Vagina (tissue), 2 donors: ENCODE results near the gene RHBDD1. TPM values are rescaled to one million over a fixed set of nuclear protein-coding genes. Genes with fewer than 3 reads are reported as not detected.

ENCODE experiments used
- DNase-seq, 2 donors: peaks; one replicate each; pipeline ENCODE4 v3.0.0-alpha.2; 2017; ENCODE audit errors: extremely low spot score in 2 of 2
- H3K27ac ChIP-seq: fragments of 200-600 bp; sonication (generic); one replicate; pipeline ENCODE4 v1.5.1; 2019
- H3K27me3 ChIP-seq: fragments of 200-600 bp; sonication (generic); one replicate; pipeline ENCODE4 v1.5.1; 2019
- H3K36me3 ChIP-seq, 2 donors: fragments of 200-600 bp; sonication (generic); one replicate each; pipeline ENCODE4 v1.5.1; 2017 to 2019
- H3K4me1 ChIP-seq: fragments of 200-600 bp; sonication (generic); one replicate; pipeline ENCODE4 v1.5.1; 2019
- H3K4me3 ChIP-seq, 2 donors: fragments of 200-600 bp; sonication (generic); 1 replicate in 1 of 2; 2 replicates in 1 of 2; pipeline ENCODE4 v1.5.1; 2016 to 2019
- H3K9me3 ChIP-seq: fragments of 200-600 bp; sonication (generic); one replicate; pipeline ENCODE4 v1.5.1; 2019
- POLR2A ChIP-seq, 2 donors: fragments of 450-650 bp; IDR thresholded peaks; one replicate each; pipeline ENCODE4 v1.6.1; 2017; ENCODE audit warnings: antibody characterized with exemption in 2 of 2, mild to moderate bottlenecking in 2 of 2, moderate library complexity in 2 of 2
- POLR2AphosphoS5 ChIP-seq, 2 donors: sonication (generic); formaldehyde crosslinking; IDR thresholded peaks; one replicate each; pipeline ENCODE4 v1.9.0; 2017; ENCODE audit warnings: antibody characterized with exemption in 2 of 2, mild to moderate bottlenecking in 2 of 2, low read depth in 1 of 2; ENCODE audit not compliant: insufficient read depth in 1 of 2
- intact Hi-C: fragments of 100-400 bp; cut with DNase I; formaldehyde crosslinking; loops from one replicate; pipeline ENCODE4 v1.15.1; 2023
- total RNA-seq: library from RNA; depleted of rRNA; stranded (reverse); fragments of >200 nt; gene quantifications from one replicate; pipeline ENCODE4 v1.2.3, GENCODE V29; 2016
- TF ChIP-seq, protein P1 (sequence below), 3 experiments: fragments of 450-650 bp in 2 of 3; fragments of 200-600 bp in 1 of 3; sonication (generic) in 1 of 3; IDR thresholded peaks; one replicate each; pipeline ENCODE4 v1.5.1; 2017 to 2019; ENCODE audit warnings: antibody characterized with exemption in 3 of 3, mild to moderate bottlenecking in 2 of 3, moderate library complexity in 2 of 3

The RHBDD1 gene
- total RNA-seq, 1 donor from 2014 or later: 27.3 TPM

DNA sequence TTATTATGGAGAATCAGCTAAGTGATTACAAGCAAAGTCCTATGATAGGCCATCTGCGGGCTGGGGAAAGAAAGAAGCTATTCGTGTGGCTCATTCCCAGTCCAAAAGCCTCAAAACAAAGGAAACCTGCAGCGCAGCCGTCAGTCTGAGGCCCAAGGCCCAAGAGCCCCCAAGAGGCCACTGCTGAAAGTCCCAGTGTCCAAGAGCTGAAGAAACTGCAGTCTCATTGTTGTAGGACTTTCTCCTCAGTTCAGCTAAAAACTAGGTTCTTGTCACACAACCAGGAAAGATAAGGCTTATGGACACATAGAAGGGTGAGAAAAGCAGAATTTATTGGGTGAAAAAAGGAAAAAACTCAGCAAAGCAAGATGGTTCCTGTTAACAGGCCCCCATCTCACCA lies 143.2 kb downstream of the RHBDD1 start:
- Histone ChIP-seq H3K4me1 (peaks cover 2% of the 10 kb centered on the region), H3K9me3 (no peaks in the 10 kb centered on the region), H3K27ac (no peak overlapping the region), H3K36me3 (no peaks in the 10 kb centered on the region), H3K27me3 (no peaks in the 10 kb centered on the region), H3K4me3 (no peak overlapping the region)
- no peak for DNase-seq
- intact Hi-C loops: no loop called here
- TF ChIP-seq POLR2A (IDR thresholded peaks at IDR 0.05): no peak
- TF ChIP-seq POLR2AphosphoS5 (IDR thresholded peaks at IDR 0.05; ENCODE audit: insufficient read depth in 1 of 2, low read depth in 1 of 2): no peak
- TF ChIP-seq, protein P1, sequence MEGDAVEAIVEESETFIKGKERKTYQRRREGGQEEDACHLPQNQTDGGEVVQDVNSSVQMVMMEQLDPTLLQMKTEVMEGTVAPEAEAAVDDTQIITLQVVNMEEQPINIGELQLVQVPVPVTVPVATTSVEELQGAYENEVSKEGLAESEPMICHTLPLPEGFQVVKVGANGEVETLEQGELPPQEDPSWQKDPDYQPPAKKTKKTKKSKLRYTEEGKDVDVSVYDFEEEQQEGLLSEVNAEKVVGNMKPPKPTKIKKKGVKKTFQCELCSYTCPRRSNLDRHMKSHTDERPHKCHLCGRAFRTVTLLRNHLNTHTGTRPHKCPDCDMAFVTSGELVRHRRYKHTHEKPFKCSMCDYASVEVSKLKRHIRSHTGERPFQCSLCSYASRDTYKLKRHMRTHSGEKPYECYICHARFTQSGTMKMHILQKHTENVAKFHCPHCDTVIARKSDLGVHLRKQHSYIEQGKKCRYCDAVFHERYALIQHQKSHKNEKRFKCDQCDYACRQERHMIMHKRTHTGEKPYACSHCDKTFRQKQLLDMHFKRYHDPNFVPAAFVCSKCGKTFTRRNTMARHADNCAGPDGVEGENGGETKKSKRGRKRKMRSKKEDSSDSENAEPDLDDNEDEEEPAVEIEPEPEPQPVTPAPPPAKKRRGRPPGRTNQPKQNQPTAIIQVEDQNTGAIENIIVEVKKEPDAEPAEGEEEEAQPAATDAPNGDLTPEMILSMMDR (IDR thresholded peaks at IDR 0.05): no peak

DNA sequence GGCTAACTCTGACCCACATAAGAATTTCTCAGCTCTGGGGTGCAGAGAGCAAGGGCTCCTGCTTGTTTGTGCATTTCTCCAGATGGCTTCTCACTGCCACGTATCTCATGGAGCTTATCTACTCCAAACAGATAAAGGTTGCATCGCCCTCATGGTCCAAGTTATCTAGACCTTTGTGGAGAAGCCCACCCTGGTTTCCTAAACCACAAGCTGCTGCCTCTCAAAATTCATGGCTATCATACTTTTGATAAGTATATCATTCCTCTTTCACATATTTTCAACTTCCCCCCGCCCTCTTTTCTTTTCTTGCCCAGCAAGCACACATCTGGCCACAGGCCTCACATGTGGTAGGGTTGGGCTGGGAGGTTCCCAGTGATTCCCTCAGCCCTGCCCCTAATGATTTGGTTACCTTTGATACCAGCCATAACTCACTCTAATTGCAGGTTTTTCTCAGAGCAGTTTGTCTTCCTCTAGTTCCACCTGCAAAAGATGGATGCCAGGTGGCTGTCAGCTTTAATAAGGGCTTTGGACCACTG lies 146.0 kb downstream of the RHBDD1 start:
- DNase-seq: no peak
- intact Hi-C loops: no loop called here
- Histone ChIP-seq H3K36me3 (no peaks in the 10 kb centered on the region), H3K4me3 (no peak overlapping the region), H3K4me1 (peaks cover 16% of the 10 kb centered on the region), H3K27ac (no peak overlapping the region), H3K9me3 (no peaks in the 10 kb centered on the region), H3K27me3 (no peaks in the 10 kb centered on the region)
- TF ChIP-seq POLR2AphosphoS5 (IDR thresholded peaks at IDR 0.05; ENCODE audit: insufficient read depth in 1 of 2, low read depth in 1 of 2) (no peak), POLR2A (IDR thresholded peaks at IDR 0.05) (no peak)
- TF ChIP-seq, protein P1 (IDR thresholded peaks at IDR 0.05): no peak

DNA sequence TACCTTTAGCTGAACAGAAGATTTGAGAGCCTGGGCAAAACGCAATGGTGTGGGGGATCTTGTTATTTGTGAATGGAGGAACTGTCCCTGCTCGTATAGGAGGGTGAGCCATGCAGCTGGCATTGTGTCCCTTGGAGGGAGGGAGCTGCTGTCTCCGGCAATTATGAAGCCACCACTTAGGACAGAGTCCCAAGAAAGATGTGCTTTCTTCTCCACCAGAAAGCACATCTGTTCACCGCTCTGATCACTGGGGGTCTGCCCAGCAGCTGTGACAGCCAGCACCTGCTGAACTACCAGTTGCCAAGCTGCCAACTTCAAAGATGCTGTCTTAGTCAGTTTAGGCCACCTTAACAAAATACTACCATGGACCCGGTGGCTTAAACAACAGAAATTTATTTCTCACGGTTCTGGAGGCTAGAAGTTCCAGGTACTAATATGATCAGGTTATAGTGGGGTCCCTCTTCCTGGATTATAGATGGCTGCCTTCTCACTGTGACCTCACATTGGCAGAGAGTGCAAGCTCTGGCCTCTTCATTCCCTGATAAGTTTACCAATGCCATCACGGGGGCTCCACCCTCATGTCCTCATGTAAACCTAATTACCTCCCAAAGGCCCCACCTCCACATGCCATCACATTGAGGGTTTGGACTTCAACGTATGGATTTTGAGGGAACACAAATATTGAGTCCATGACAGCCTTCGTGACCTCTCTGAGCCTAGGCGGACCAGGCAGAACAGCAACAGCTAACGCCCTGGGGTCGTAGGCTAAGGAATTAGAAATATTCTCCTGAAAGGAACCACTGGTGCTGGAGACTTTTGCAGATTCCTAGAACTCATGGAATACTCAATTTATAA lies 148.3 kb downstream of the RHBDD1 start:
- TF ChIP-seq POLR2AphosphoS5 (IDR thresholded peaks at IDR 0.05; ENCODE audit: insufficient read depth in 1 of 2, low read depth in 1 of 2) (no peak), POLR2A (IDR thresholded peaks at IDR 0.05) (no peak)
- TF ChIP-seq, protein P1 (IDR thresholded peaks at IDR 0.05): no peak
- no peak overlapping the region for H3K4me3 ChIP-seq
- no peaks in the 10 kb centered on the region for H3K9me3 ChIP-seq
- no peak for DNase-seq
- peaks cover 16% of the 10 kb centered on the region for H3K4me1 ChIP-seq
- peak overlapping the region; percentile 67 for H3K27ac ChIP-seq
- H3K27me3 ChIP-seq: no peaks in the 10 kb centered on the region
- H3K36me3 ChIP-seq: no peaks in the 10 kb centered on the region
- intact Hi-C loops: no loop called here

DNA sequence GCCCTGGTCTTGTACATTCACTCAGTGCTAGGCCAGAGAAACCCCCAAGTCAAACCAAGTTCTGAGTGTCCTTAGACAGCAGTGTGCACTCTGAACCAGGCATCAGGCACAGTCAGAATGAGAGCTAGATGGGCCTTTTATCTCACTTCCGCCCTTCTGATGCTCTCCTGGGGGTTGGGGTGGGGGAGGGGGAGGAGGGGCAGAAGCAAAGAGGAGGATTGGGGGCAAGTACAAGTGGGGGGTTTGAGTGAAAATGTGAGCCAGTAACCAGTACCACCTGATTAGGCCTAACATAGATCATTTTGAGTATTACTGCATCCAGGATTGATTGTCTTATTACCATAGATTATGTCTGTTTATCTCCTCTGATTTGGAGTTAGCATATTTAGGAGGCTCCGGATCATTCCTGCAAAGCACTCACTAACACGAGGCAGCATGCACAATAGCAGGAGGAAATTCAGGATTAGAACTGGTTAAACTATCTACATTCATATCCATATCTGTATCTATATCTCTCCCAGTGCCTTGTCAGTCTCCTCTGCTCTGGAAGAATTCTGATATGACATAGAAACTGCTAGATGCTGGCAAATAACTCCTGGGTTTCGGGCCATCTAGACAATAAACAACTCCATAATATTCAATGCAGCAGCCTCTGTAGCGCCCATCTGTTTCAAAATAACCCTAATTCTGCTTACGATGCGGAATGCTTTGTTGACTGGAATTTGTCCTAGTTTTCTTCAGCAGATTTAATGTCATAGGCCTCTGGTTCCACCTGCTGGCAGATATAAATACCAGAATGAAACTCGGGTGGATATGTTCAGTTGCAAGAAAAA lies 149.1 kb downstream of the RHBDD1 start:
- intact Hi-C loops: loop anchor here (5.0 kb wide), 2 partner anchors 183 to 1318 kb away; no protein-coding TSS in a partner anchor
- Histone ChIP-seq H3K27ac (peak overlapping the region; percentile 67), H3K4me1 (peaks cover 16% of the 10 kb centered on the region), H3K27me3 (no peaks in the 10 kb centered on the region), H3K9me3 (no peaks in the 10 kb centered on the region), H3K4me3 (no peak overlapping the region), H3K36me3 (no peaks in the 10 kb centered on the region)
- DNase-seq: no peak
- TF ChIP-seq POLR2AphosphoS5 (IDR thresholded peaks at IDR 0.05; ENCODE audit: insufficient read depth in 1 of 2, low read depth in 1 of 2): peak in 1 of 2 donors; percentile 63
- TF ChIP-seq POLR2A (IDR thresholded peaks at IDR 0.05): no peak
- TF ChIP-seq, protein P1 (IDR thresholded peaks at IDR 0.05): peak; percentile 29 to 83 (median 30)
